Mucosa of stomach (tissue), 1 donor: ENCODE results near the gene CREB1.

Experiments
- H3K27me3 ChIP-seq: one replicate; pipeline ENCODE4 v1.7.0; 2013; ENCODE audit warnings: mild to moderate bottlenecking, low read length; ENCODE audit not compliant: control insufficient read depth, insufficient read depth
- H3K36me3 ChIP-seq: one replicate; pipeline ENCODE4 v1.7.0; 2013; ENCODE audit warnings: low read length; ENCODE audit not compliant: control insufficient read depth, insufficient read depth
- H3K4me1 ChIP-seq: one replicate; pipeline ENCODE4 v1.7.0; 2013; ENCODE audit warnings: mild to moderate bottlenecking, low read length; ENCODE audit not compliant: control insufficient read depth, insufficient read depth
- H3K4me3 ChIP-seq: one replicate; pipeline ENCODE4 v1.7.0; 2013; ENCODE audit warnings: low read length
- H3K9ac ChIP-seq: one replicate; pipeline ENCODE4 v1.7.0; 2013; ENCODE audit warnings: mild to moderate bottlenecking, low read length, moderate library complexity
- H3K9me3 ChIP-seq: one replicate; pipeline ENCODE4 v1.7.0; 2013; ENCODE audit warnings: mild to moderate bottlenecking, low read length, moderate library complexity; ENCODE audit not compliant: control insufficient read depth
- donor health status: Pancreatic carcinoma.

The CREB1 gene

DNA sequence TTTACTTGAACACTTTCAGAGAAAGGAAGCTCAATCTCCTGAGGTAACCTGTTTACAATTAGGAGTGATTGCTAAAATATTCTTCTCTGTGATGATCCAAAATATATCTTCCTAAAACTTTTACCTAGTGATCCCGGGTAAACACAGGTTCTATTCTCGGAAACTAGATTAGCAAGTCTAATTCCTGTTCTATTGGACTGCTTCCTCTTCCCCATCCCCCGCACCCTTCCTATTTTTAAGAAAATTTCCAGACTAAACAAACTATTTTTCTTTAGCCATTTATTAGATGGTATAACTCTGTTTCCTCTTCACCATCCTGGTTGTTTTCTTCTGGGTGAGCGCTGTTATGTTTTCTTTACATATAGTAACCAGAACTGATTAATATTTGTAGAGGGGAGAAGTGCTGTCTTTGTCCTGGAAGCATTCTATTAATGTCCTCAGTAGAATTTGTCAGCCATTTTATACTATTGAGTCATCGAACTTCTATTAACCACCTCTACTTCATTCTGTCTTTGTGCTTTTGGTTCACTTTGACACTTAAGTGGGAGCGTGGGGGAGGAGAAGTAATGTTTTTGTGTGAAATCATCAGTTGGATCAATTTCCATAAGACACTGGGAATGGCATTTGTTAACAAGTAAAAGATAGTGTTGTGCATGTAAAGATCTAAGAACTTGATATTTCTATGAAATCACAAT is 31.8 kb downstream of the CREB1 start:
- Histone ChIP-seq H3K4me1 (peaks cover 2% of the 10 kb centered on the region), H3K9ac (no peak overlapping the region), H3K36me3 (no peaks in the 10 kb centered on the region), H3K4me3 (no peak overlapping the region), H3K9me3 (no peaks in the 10 kb centered on the region), H3K27me3 (no peaks in the 10 kb centered on the region)

DNA sequence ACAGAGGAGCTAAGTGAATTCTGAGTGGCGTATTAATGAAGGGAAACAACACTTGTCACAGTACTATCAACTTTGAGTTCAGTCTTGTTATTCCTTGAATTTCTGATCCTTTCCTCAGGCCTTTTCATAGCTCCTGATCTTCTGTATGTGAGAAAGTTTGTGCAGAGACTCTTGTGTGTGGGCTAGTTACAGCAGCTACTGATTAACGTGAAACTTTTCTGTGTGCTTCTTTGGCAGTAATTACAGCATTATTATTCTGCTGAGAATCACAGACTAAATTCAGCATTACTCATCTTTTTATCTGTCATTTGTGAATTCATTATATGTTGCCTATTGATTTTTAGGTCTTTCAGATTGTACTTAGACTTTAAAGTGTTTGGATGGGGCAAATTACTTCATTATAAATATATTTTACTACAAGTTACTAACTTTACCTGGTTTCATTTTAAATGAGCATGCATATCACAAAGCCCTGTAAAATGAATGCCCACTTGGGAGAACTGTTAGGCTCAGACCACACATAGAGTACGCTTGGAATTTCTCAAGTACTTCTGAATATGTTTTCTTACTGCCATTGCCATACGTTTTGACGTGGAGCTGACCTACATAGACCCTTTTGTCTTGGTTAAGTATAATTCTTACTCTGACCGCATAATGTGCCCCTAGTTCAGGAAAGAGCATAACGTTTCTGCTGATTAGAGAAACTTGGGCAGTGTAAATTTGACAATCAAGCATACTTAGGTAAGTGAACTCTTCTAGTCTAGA is 36.2 kb downstream of the CREB1 start:
- Histone ChIP-seq H3K9me3 (no peaks in the 10 kb centered on the region), H3K9ac (no peak overlapping the region), H3K4me1 (no peaks in the 10 kb centered on the region), H3K36me3 (no peaks in the 10 kb centered on the region), H3K4me3 (no peak overlapping the region), H3K27me3 (no peaks in the 10 kb centered on the region)

DNA sequence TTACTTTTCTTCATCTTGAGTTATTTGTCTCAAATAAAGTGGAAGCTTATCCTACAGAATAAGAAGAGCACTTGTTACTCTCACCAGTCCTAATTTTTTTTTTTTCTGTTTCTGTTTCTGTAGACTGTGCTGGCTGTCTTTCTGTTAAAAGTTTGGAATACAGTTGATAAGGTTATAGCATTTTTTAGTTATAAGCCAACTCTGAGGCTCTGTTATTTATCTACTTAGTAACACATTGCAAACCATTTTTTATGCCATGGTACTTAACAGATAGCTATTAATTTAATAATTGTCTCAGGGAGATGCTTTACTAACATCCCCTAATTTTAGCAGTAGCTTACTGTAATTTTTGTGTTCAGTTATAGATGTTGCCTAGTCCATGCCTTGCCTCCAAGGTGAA is 37.9 kb downstream of the CREB1 start:
- no peaks in the 10 kb centered on the region for H3K27me3 ChIP-seq
- H3K9me3 ChIP-seq, result no peaks in the 10 kb centered on the region
- no peaks in the 10 kb centered on the region for H3K4me1 ChIP-seq
- H3K4me3 ChIP-seq, result no peak overlapping the region
- no peak overlapping the region for H3K9ac ChIP-seq
- no peaks in the 10 kb centered on the region for H3K36me3 ChIP-seq

DNA sequence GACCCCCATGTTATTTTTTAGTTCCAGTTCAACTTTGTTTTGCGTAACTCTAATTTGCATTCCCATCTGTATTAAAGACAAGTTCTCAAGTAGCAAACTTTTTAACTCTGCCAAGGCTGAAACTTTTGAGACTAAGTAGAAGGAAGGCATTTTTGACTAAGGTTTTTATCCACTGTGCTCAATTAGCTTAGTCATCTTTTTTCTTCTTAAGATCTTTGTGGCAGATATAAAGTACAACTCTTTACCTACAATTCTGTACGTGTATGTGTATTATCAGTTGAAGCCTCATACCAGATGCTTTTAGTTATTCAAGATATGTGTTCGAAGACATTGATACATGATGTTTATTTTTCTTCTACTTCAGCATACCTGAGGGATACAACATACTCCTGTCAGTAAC is 41.6 kb downstream of the CREB1 start:
- no peaks in the 10 kb centered on the region for H3K27me3 ChIP-seq
- H3K4me1 ChIP-seq, result no peaks in the 10 kb centered on the region
- H3K36me3 ChIP-seq, result no peaks in the 10 kb centered on the region
- no peak overlapping the region for H3K4me3 ChIP-seq
- no peak overlapping the region for H3K9ac ChIP-seq
- no peaks in the 10 kb centered on the region for H3K9me3 ChIP-seq

DNA sequence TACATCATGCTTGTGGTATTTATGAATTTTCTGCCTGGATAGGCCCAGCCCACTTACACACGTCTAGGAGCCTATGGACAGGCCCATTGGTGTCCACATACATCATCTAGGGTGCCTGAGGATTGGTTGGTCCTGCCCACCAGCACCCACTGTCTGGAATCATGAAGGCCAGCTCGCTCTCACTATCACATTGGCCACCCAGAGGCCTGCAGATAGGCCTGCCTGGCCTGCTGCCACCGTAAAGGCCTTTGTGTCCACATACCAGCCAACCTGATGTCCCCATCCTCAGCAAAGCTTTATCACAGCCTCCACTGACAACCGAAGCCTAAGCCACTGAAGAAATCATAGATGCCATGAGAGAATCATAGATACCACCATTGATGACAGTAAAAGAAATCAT is 55.2 kb downstream of the CREB1 start:
- H3K36me3 ChIP-seq, result peaks cover 8% of the 10 kb centered on the region
- no peaks in the 10 kb centered on the region for H3K9me3 ChIP-seq
- H3K9ac ChIP-seq, result no peak overlapping the region
- H3K4me3 ChIP-seq, result no peak overlapping the region
- H3K27me3 ChIP-seq, result no peaks in the 10 kb centered on the region
- H3K4me1 ChIP-seq, result no peaks in the 10 kb centered on the region

DNA sequence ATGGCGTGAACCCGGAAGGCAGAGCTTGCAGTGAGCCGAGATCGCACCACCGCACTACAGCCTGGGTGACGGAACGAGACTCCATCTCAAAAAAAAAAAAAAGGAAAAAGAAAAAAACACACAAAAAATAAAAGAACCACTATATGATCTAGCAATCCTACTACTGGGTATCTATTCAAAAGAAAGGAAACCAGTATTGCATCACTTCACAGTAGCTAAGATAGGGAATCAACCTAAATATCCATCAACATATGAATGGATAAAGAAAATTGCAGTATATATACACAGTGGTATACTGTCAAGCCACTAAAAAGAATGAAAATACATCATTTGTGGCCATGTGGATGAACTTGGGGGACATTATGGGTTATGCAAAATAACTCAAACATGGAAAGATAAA is 57.5 kb downstream of the CREB1 start:
- H3K9me3 ChIP-seq, result no peaks in the 10 kb centered on the region
- no peaks in the 10 kb centered on the region for H3K27me3 ChIP-seq
- H3K36me3 ChIP-seq, result peaks cover 3% of the 10 kb centered on the region
- no peak overlapping the region for H3K9ac ChIP-seq
- no peaks in the 10 kb centered on the region for H3K4me1 ChIP-seq
- no peak overlapping the region for H3K4me3 ChIP-seq

DNA sequence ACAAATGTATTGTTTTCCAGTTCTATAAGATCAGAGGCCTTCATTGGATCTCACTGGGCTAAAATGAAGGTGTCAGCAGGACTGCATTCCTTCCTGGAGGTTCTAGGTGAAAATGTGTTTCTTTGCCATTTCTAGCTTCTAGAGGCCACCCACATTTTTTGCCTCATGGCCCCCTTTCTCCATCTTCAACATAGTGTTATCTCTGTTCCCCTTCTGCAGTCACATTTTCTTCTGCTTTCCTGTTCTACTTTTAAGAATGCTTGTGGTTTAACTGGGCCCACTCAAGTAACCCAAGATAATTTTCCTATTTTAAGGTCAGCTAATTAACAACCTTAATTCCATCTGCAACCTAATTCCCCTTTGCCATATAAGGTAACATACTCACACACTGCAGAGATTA is 59.4 kb downstream of the CREB1 start:
- Histone ChIP-seq H3K4me1 (no peaks in the 10 kb centered on the region), H3K9me3 (no peaks in the 10 kb centered on the region), H3K9ac (no peak overlapping the region), H3K36me3 (peaks cover 3% of the 10 kb centered on the region), H3K27me3 (no peaks in the 10 kb centered on the region), H3K4me3 (no peak overlapping the region)

DNA sequence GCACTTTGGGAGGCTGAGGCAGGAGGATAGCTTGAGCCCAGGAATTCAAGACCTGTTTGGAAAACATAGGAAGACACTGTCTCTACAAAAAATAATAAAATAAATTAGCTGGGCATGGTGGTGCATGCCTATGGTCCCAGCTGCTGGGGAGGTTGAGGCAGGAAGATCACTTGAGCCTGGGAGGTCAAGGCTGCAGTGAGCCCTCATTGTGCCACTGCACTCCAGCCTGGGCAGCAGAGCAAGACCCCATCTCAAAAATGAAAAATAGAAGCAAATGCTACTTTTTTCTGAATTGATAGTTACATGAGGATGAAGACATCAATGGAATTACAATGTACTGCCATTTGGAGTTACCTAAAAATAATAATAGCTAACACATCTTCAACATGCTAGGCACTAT is 63.5 kb downstream of the CREB1 start:
- no peak overlapping the region for H3K4me3 ChIP-seq
- H3K9me3 ChIP-seq, result no peaks in the 10 kb centered on the region
- no peaks in the 10 kb centered on the region for H3K4me1 ChIP-seq
- no peaks in the 10 kb centered on the region for H3K27me3 ChIP-seq
- H3K36me3 ChIP-seq, result no peaks in the 10 kb centered on the region
- H3K9ac ChIP-seq, result no peak overlapping the region

DNA sequence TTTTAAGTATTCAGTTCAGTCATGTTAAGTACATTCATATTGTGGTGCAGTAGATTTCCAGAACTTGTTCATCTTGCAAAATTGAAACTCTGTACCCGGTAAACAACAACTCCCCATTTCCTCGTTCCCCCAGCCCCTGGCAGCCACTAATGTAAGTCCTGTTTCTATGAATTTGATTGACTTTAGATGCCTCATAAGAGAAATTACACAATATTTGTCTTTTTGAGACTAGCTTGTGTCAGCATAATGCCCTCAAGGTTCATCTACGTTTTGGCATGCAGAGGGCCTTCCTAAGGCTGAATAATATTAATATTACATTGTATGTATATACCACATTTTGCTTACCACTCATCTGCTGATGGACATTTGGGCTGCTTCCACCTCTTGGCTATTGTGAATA is 64.5 kb downstream of the CREB1 start:
- Histone ChIP-seq H3K9ac (no peak overlapping the region), H3K4me1 (no peaks in the 10 kb centered on the region), H3K9me3 (no peaks in the 10 kb centered on the region), H3K36me3 (no peaks in the 10 kb centered on the region), H3K4me3 (no peak overlapping the region), H3K27me3 (no peaks in the 10 kb centered on the region)

DNA sequence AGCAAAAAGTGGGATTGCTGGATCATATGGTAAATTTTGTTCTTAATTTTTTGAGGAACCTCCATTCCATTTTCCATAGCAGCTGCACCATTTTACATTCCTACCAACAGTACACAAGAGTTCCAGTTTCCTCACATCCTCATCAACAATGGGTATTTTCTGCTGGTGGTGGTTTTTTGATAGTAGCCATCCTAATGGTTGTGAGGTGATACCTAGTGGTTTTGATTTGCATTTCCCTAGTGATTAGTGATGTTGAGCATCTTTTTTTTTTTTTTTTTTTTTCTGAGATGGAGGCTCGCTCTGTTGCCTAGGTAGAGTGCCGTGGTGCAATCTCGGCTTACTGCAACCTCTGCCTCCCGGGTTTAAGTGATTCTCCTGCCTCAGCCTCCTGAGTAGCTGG is 65.0 kb downstream of the CREB1 start:
- Histone ChIP-seq H3K9ac (no peak overlapping the region), H3K9me3 (no peaks in the 10 kb centered on the region), H3K27me3 (no peaks in the 10 kb centered on the region), H3K36me3 (no peaks in the 10 kb centered on the region), H3K4me1 (no peaks in the 10 kb centered on the region), H3K4me3 (no peak overlapping the region)

DNA sequence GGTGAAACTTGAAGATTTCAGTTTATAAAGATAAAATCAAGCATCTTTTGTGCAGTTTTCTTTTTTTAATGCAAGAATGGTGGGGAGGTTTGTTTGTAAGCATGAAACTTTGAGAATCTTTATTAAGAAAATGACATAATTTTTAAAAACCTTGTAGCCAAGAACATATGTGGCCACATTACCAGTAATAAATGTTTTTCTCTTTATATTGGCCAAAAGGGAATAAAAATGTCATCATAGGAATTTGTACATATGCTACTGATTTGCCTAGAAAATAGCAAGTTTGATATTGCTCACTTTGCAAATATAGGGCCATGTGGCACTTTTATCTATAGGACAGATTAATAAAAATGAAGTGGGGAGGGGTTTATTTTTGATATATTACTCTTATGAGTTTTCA is 69.9 kb downstream of the CREB1 start:
- Histone ChIP-seq H3K27me3 (no peaks in the 10 kb centered on the region), H3K36me3 (no peaks in the 10 kb centered on the region), H3K9me3 (no peaks in the 10 kb centered on the region), H3K4me1 (no peaks in the 10 kb centered on the region), H3K9ac (no peak overlapping the region), H3K4me3 (no peak overlapping the region)

DNA sequence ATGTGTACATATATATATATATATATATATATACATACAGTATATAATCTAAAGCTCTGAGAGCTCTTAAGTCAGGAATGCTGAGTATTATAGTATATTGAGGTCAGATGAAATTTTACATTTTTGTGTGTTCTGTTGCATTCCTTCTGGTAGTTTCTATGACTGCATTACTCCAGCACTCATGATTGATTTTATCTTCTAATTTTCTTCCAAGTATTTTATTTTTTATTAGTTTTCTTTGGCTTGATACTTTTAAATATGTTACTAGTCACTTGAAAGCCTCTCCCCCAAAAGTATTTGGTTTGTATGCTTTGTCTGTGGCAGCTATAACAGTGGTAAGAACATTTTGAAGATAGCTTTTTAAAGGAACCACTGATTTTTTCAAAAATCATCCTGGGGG is 70.5 kb downstream of the CREB1 start:
- H3K9ac ChIP-seq, result no peak overlapping the region
- no peak overlapping the region for H3K4me3 ChIP-seq
- H3K9me3 ChIP-seq, result no peaks in the 10 kb centered on the region
- H3K36me3 ChIP-seq, result no peaks in the 10 kb centered on the region
- no peaks in the 10 kb centered on the region for H3K27me3 ChIP-seq
- no peaks in the 10 kb centered on the region for H3K4me1 ChIP-seq
